B cell (primary cell): ENCODE data around the gene FAM53B. TPM values are rescaled to one million over a fixed set of nuclear protein-coding genes. Genes with fewer than 3 reads are reported as not detected.

ENCODE experiments used
- ATAC-seq: fragments of 200-7000 bp; cut with Tn5 transposase; one replicate; pipeline ENCODE4 v1.10.0; 2021; ENCODE audit warnings: low read depth, mild to moderate bottlenecking, moderate number of reproducible peaks, moderate library complexity
- CTCF ChIA-PET: fragments of 350-600 bp; sonication (Branson Sonifier 250); formaldehyde crosslinking; loops from one replicate; lab custom pipeline; 2021; ENCODE audit warnings: antibody characterized with exemption, inconsistent platforms; lab: Charles Lee
- POLR2A ChIA-PET: fragments of 350-600 bp; sonication (Branson Sonifier 250); formaldehyde crosslinking; loops from one replicate; lab custom pipeline; 2021; ENCODE audit warnings: antibody characterized with exemption; lab: Charles Lee
- DNase-seq: peaks from one replicate; pipeline ENCODE4 v3.0.0; 2013
- H2AFZ ChIP-seq: 2 replicates; pipeline ENCODE4 v1.6.1; 2012; ENCODE audit warnings: mild to moderate bottlenecking, low read depth, low read length; ENCODE audit not compliant: insufficient read depth, poor library complexity, severe bottlenecking
- H3K27ac ChIP-seq, 2 donors: 1 replicate in 1 of 2; 2 replicates in 1 of 2; pipeline ENCODE4 v1.5.1; 2012 to 2013; ENCODE audit warnings: low read length in 2 of 2, mild to moderate bottlenecking in 2 of 2, moderate library complexity in 1 of 2
- H3K27me3 ChIP-seq, 4 experiments: fragments of 200-600 bp in 1 of 4; sonication (generic) in 1 of 4; replicated peaks in 1 of 4; 1 replicate in 2 of 4; 2 replicates in 2 of 4; pipeline versions ENCODE4 v1.6.1 to v1.7.0; 2013 to 2016; ENCODE audit warnings: low read length in 3 of 4, mild to moderate bottlenecking in 2 of 4, mixed read lengths in 1 of 4, moderate library complexity in 1 of 4; ENCODE audit not compliant: insufficient read depth in 4 of 4, control insufficient read depth in 3 of 4; ENCODE audit errors: control extremely low read depth in 1 of 4
- H3K36me3 ChIP-seq, 2 experiments: replicated peaks in 1 of 2; 1 replicate in 1 of 2; 2 replicates in 1 of 2; pipeline versions ENCODE4 v1.6.1 to v1.7.1; 2013; ENCODE audit warnings: low read length in 1 of 2; ENCODE audit not compliant: insufficient read depth in 2 of 2, control insufficient read depth in 1 of 2; ENCODE audit errors: control extremely low read depth in 1 of 2, extremely low read depth in 1 of 2
- H3K4me1 ChIP-seq, 2 donors: fragments of 200-600 bp in 1 of 2; sonication (generic) in 1 of 2; 1 replicate in 1 of 2; 2 replicates in 1 of 2; pipeline versions ENCODE4 v1.5.1 to v1.6.1; 2013 to 2017; ENCODE audit warnings: low read length in 2 of 2; ENCODE audit not compliant: control insufficient read depth in 2 of 2, insufficient read depth in 2 of 2
- H3K4me2 ChIP-seq: replicated peaks from 2 replicates; pipeline ENCODE3; 2012; ENCODE audit warnings: mild to moderate bottlenecking, low read depth, low read length; ENCODE audit not compliant: poor library complexity, severe bottlenecking
- H3K4me3 ChIP-seq, 5 experiments: fragments of 200-600 bp in 1 of 5; sonication (generic) in 1 of 5; 1 replicate in 3 of 5; 2 replicates in 2 of 5; pipeline versions ENCODE4 v1.5.1 to v1.7.0; 2011 to 2016; ENCODE audit warnings: low read length in 4 of 5, mild to moderate bottlenecking in 4 of 5, low read depth in 2 of 5, control low read depth in 1 of 5, moderate library complexity in 1 of 5; ENCODE audit not compliant: insufficient read depth in 1 of 5; ENCODE audit errors: control extremely low read depth in 1 of 5, extremely low read depth in 1 of 5
- H3K79me2 ChIP-seq: fragments of 200-600 bp; sonication (generic); one replicate; pipeline ENCODE4 v1.6.0; 2016; ENCODE audit warnings: low read length; ENCODE audit not compliant: control insufficient read depth, insufficient read depth
- H3K9ac ChIP-seq: fragments of 200-600 bp; sonication (generic); 2 replicates; pipeline ENCODE4 v1.6.1; 2017; ENCODE audit warnings: mild to moderate bottlenecking, low read length, moderate library complexity
- H3K9me3 ChIP-seq, 3 donors: one replicate each; pipeline versions ENCODE4 v1.6.1 to v1.7.1; 2013; ENCODE audit warnings: low read length in 2 of 3; ENCODE audit not compliant: control insufficient read depth in 2 of 3, insufficient read depth in 1 of 3; ENCODE audit errors: control extremely low read depth in 1 of 3
- H4K20me1 ChIP-seq: 2 replicates; pipeline ENCODE4 v1.6.0; 2012; ENCODE audit warnings: mild to moderate bottlenecking, low read length; ENCODE audit not compliant: insufficient read depth, control insufficient read depth, poor library complexity, severe bottlenecking
- H3K27ac Mint-ChIP-seq: one replicate; pipeline ENCODE4 v1.8.0; 2021; ENCODE audit warnings: mixed read lengths
- H3K27me3 Mint-ChIP-seq: one replicate; pipeline ENCODE4 v1.8.0; 2021; ENCODE audit warnings: mixed read lengths
- H3K4me1 Mint-ChIP-seq: one replicate; pipeline ENCODE4 v1.8.0; 2021; ENCODE audit warnings: mixed read lengths
- H3K4me3 Mint-ChIP-seq: one replicate; pipeline ENCODE4 v1.8.0; 2021; ENCODE audit warnings: mixed read lengths
- H3K9me3 Mint-ChIP-seq: one replicate; pipeline ENCODE4 v1.8.0; 2022; ENCODE audit warnings: mixed read lengths; ENCODE audit not compliant: insufficient read depth
- EZH2 ChIP-seq: IDR thresholded peaks from 2 replicates; pipeline ENCODE4 v1.6.1; 2012; ENCODE audit warnings: borderline replicate concordance, low read depth, mild to moderate bottlenecking, moderate library complexity, low read length; ENCODE audit not compliant: insufficient read depth, poor library complexity, severe bottlenecking
- WGBS: methylation state at CpG from one replicate; pipeline ENCODE4 v1.1.5; 2013; ENCODE audit warnings: missing lambda C conversion rate; ENCODE audit not compliant: insufficient coverage; 5-methylcytosine and 5-hydroxymethylcytosine counted together
- intact Hi-C: fragments of 100-400 bp; cut with micrococcal nuclease; formaldehyde crosslinking; loops from one replicate; pipeline ENCODE4 v1.10.0; 2022
- polyA plus RNA-seq: library from polyadenylated mRNA; depleted of rRNA; stranded (reverse); fragments of >200 nt; gene quantifications from 2 replicates; pipeline ENCODE4 v1.2.3, GENCODE V29; 2012
- total RNA-seq, 2 donors: library from RNA; stranded (reverse); fragments of 120-200 nt in 1 of 2; gene quantifications; 1 replicate in 1 of 2; 2 replicates in 1 of 2; pipeline versions ENCODE4 v1.2.3 to v1.2.4, GENCODE V29; 2013 to 2022
- TF ChIP-seq, protein P1 (sequence below): fragments of 200-600 bp; IDR thresholded peaks from one replicate; pipeline ENCODE4 v1.8.0; 2022; ENCODE audit warnings: antibody characterized with exemption, mild to moderate bottlenecking

FAM53B gene
- total and polyA plus RNA-seq, 2 donors (not counting 1 experiment from before 2014, with no cell fraction given): 51.2 to 186 TPM

DNA sequence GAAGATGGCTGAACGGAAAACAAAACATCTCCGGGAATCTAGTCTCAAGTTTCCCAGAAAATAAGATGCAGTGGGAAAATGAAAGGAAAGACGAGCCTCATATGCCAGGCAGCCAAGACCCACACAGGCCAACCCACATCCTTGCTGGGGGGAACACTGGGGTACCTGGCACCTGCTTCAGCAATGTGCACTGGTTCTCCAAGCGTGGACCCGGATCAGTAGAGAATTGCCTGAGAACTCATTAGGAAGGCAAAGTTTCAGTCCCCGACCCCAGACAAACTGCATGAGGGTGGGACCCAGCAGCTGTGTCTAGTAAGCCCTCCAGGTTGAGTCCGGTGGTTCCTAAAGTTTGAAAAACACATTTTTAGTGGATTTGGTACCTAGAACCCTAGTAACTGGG, 18.4 kb downstream of the FAM53B start:
- Histone ChIP-seq H3K4me2 (peak overlapping the region; percentile 65), H3K9me3 (no peaks in the 10 kb centered on the region), H3K9ac (no peak overlapping the region), H2AFZ (no peak overlapping the region), H3K27me3 (no peaks in the 10 kb centered on the region), H4K20me1 (peaks cover 51% of the 10 kb centered on the region), H3K4me3 (no peak overlapping the region), H3K27ac (peak overlapping the region in 1 of 2 donors; percentile 98), H3K79me2 (peaks cover 100% of the 10 kb centered on the region), H3K4me1 (peaks cover 96 to 97% of the 10 kb centered on the region in 2 donors), H3K36me3 (peaks cover 6 to 25% of the 10 kb centered on the region in 2 experiments)
- ATAC-seq: no peak
- intact Hi-C loops: no loop called here
- no peak for DNase-seq
- TF ChIP-seq EZH2: no peak
- TF ChIP-seq, protein P1, sequence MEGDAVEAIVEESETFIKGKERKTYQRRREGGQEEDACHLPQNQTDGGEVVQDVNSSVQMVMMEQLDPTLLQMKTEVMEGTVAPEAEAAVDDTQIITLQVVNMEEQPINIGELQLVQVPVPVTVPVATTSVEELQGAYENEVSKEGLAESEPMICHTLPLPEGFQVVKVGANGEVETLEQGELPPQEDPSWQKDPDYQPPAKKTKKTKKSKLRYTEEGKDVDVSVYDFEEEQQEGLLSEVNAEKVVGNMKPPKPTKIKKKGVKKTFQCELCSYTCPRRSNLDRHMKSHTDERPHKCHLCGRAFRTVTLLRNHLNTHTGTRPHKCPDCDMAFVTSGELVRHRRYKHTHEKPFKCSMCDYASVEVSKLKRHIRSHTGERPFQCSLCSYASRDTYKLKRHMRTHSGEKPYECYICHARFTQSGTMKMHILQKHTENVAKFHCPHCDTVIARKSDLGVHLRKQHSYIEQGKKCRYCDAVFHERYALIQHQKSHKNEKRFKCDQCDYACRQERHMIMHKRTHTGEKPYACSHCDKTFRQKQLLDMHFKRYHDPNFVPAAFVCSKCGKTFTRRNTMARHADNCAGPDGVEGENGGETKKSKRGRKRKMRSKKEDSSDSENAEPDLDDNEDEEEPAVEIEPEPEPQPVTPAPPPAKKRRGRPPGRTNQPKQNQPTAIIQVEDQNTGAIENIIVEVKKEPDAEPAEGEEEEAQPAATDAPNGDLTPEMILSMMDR: no peak
- ChIA-PET CTCF (interaction anchor here (0.9 to 19.2 kb wide), 3 partner anchors 14 to 195 kb away, joined by 3 to 353 read pairs (median 157); no protein-coding TSS in a partner anchor), POLR2A (interaction anchor here (1.3 to 2.2 kb wide), 3 partner anchors 15 to 107 kb away, joined by 3 to 8 read pairs (median 3); no protein-coding TSS in a partner anchor)
- Mint-ChIP-seq H3K4me3 (peak overlapping the region; percentile 44), H3K27ac (peak overlapping the region; percentile 99), H3K27me3 (no peaks in the 10 kb centered on the region), H3K9me3 (no peaks in the 10 kb centered on the region), H3K4me1 (peaks cover 98% of the 10 kb centered on the region)
- WGBS: 84% methylated on average over 7 of the region's 7 CpGs

DNA sequence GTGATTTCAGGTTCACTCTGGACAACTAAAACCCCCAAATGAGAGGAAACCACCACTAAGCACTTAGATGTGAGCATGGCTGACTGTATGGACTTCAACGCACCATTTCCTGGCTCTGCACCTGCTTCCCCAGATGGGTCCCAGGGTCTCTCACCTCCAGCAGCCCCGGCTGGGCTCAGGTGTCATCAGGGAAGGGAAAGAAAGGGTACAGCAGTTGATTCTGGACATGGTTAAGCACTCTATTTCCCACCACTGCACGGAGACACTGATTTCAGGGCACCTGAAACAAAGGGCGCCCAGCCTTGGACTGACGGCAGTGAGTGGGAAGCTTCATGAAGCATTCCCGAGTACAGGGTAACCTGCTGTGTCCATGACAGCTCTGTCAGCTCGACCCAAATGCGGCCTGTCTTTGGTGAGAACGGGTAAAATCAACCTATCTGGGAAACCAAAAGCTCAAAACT, 19.0 kb downstream of the FAM53B start:
- H3K9me3 ChIP-seq: no peaks in the 10 kb centered on the region
- H3K4me1 Mint-ChIP-seq: peaks cover 96% of the 10 kb centered on the region
- peaks cover 46% of the 10 kb centered on the region for H4K20me1 ChIP-seq
- H3K79me2 ChIP-seq: peaks cover 100% of the 10 kb centered on the region
- no peak overlapping the region for H2AFZ ChIP-seq
- H3K27ac Mint-ChIP-seq: peak overlapping the region; percentile 99
- DNase-seq: peak; percentile 29
- peak overlapping the region; percentile 28 for H3K9ac ChIP-seq
- H3K27me3 ChIP-seq: no peaks in the 10 kb centered on the region
- peaks cover 6 to 27% of the 10 kb centered on the region in 2 experiments for H3K36me3 ChIP-seq
- CTCF ChIA-PET: interaction anchor here (0.8 to 19.2 kb wide), 5 partner anchors 7 to 187 kb away, joined by 3 to 353 read pairs (median 7); no protein-coding TSS in a partner anchor
- H3K27ac ChIP-seq: peak overlapping the region; percentile 92 to 98
- intact Hi-C loops: no loop called here
- H3K27me3 Mint-ChIP-seq: no peaks in the 10 kb centered on the region
- H3K4me3 Mint-ChIP-seq: peak overlapping the region; percentile 73
- TF ChIP-seq, protein P1: no peak
- TF ChIP-seq EZH2: no peak
- H3K4me1 ChIP-seq: peaks cover 96 to 97% of the 10 kb centered on the region in 2 donors
- no peak for ATAC-seq
- POLR2A ChIA-PET: interaction anchor here (1.1 to 3.4 kb wide), 5 partner anchors 9 to 106 kb away, joined by 3 to 15 read pairs (median 3); no protein-coding TSS in a partner anchor
- H3K4me3 ChIP-seq: peak overlapping the region in 1 of 5 experiments; percentile 8
- no peaks in the 10 kb centered on the region for H3K9me3 Mint-ChIP-seq
- peak overlapping the region; percentile 65 for H3K4me2 ChIP-seq
- 70% methylated on average over 5 of the region's 9 CpGs for WGBS
